Lower leg skin (tissue), 3 donors: ENCODE data around the gene LCN2.

Experiments used
- POLR2A ChIP-seq, 2 donors: fragments of 450-650 bp; IDR thresholded peaks; one replicate each; pipeline ENCODE4 v1.6.1; 2016 to 2017; ENCODE audit warnings: antibody characterized with exemption in 2 of 2, mild to moderate bottlenecking in 1 of 2, moderate library complexity in 1 of 2
- TF ChIP-seq, protein P1 (sequence below), 3 donors: fragments of 450-650 bp; IDR thresholded peaks; one replicate each; pipeline ENCODE4 v1.5.1; 2016; ENCODE audit warnings: antibody characterized with exemption in 3 of 3, mild to moderate bottlenecking in 3 of 3, moderate library complexity in 2 of 3

DNA sequence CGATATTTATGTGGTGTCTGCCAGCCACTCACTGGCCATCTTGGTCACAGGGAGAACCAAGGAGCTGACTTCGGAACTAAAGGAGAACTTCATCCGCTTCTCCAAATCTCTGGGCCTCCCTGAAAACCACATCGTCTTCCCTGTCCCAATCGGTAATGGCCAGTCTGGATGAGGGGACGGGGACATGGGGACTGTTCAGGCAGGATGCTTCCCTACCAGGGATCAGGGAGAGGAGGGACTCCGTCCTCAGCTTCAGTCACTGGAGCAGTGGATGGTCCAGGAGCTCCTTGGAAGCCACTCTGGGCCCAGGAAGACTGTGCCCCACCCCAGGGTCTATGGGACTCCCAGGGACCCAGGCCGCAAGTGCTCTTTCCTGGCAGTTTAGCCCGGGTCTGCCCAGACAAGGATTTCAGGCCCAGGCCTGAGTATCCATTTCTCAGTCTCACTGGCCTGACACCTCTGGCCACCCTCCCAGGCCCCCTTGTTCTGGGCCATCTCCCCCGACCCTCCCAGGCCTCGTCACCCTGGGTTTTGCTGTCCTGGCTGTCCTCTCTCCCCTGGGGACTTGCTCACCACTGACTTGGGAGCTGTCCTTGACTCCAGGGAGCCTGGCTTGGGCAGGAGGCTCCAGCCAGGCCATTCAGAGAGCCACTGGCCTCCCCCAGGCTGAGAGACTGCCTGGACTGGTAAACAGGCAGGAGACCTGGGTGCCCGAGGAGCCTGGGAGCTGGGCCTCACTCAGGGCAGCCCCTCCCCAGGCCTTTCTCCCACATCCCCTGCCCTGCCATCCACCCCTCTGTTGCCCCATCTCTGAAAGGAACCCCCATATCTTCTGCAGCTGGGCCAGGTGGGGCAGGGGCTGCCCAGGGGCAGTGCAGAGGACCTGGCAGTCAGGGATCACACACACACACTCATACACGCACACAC lies 3.1 kb downstream of the LCN2 start:
- TF ChIP-seq, protein P1, sequence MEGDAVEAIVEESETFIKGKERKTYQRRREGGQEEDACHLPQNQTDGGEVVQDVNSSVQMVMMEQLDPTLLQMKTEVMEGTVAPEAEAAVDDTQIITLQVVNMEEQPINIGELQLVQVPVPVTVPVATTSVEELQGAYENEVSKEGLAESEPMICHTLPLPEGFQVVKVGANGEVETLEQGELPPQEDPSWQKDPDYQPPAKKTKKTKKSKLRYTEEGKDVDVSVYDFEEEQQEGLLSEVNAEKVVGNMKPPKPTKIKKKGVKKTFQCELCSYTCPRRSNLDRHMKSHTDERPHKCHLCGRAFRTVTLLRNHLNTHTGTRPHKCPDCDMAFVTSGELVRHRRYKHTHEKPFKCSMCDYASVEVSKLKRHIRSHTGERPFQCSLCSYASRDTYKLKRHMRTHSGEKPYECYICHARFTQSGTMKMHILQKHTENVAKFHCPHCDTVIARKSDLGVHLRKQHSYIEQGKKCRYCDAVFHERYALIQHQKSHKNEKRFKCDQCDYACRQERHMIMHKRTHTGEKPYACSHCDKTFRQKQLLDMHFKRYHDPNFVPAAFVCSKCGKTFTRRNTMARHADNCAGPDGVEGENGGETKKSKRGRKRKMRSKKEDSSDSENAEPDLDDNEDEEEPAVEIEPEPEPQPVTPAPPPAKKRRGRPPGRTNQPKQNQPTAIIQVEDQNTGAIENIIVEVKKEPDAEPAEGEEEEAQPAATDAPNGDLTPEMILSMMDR (IDR thresholded peaks at IDR 0.05) = no peak
- no peak for TF ChIP-seq POLR2A (IDR thresholded peaks at IDR 0.05)
